NCI-H69 (cell line): ENCODE results near the gene PRRT4.

Experiments used
- DNase-seq: peaks from one replicate; lab custom pipeline; 2025; lab: John Stamatoyannopoulos, UW

The PRRT4 gene

DNA sequence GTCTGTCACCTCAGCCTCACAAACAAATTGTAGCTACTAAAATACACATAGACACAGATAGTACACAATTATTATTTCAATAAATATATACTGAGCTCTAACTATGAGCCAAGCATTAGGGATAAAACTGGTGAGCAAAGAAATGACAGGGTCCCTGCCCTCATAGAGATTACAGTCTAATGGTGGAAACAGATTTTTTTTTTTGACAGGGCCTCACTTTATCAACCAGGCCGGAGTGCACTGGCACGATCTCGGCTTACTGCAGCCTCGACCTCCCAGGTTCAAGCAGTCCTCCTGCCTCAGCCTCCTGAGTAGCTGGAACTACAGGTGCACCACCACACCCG lies 17.1 kb downstream of the PRRT4 start:
- no peak for DNase-seq

DNA sequence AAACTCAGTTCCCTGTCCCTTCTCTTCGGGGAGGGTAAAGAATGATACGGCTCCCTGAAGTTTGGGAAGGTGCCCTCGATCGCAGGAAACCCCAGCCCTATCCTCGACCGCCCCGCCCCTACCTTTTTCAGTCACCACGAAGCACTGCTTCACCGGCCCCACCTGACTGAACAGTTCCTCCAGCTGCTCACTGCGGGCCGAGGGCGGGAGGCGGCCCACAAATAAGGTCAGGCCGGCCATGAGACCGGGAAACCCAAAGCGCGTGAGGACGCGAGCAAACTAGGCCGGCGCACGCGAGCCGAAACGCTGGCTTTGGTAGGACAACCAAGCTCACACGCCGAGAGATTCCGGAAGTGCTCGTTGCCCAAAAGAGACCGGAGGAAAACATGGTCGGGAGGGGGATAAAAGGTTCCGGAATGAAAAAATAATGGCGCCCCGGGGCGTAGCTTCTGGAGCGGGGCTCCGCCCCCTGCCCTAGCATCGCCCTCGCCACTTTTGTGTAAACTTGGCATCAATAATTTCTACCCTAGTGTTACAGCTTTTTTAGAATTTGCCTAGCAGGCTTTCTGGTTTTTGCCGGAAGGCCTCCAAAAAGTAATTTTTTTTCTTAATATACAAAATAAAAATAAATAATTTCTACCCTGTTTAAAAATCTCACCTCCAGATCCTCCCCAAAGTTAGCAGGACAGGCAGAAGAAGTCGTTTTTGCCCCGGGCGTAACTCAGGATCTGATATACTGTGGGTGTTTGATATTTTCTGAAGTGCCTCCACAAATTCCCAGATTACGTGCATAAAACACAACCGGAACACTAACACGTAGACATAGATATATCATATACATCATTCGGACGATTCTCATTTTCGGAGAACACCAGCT lies 17.7 kb downstream of the PRRT4 start, which contains the start of gene RBM28:
Gene RBM28 (minus strand): TSS at position 355 of the 877 bp plus-strand sequence. CDS start 115 bp downstream, at position 240.
- peak; percentile 96 for DNase-seq

DNA sequence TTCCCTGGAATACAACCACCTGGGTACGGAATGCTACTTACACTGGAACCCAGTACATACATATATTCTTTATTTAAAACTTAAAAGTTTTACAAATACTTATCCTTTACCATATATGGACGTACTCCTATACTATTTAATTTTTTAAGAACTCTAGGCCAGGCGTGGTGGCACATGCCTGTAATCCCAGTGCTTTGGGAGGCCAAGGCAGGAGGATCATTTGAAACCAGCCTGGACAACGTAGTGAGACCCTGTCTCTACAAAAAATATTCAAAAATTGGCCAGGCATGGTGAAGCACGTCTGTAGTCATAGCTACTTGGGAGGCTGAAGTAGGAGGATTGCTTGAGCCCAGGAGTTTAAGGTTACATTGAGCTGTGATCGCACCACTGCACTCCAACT lies 19.8 kb downstream of the PRRT4 start:
- DNase-seq: no peak

DNA sequence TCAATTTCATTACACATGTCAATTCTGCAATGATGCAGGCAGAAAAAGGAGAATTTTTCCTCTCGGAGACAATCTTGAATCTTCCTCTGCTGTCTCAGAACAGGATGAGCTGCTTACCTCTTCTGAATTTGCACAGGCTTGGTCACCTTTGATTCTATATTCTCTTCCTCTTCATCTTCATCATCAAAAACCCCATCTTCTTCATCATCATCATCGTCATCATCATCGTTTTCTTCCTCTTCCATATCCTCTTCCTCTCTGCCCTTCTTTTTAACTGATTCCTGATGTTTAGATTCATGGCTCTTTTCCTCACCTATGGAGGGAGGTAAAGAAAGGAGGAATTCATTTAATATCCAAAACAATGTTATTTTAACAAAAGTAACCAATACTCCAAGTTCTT lies 25.8 kb downstream of the PRRT4 start:
- DNase-seq: no peak

DNA sequence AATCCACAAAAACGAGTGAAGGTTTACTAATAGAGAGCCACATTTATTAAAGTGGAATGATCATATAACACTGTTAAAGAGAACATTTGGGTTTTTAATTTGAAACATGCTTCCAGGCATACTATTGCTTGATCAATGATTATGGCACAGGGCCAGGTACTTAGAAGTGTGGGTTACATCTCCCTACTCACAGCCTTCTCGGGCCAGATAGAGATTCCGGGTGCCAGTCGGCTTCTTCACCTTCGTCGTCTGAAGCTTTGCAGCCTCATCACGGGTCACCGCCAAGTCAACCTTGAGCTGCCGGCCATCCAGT lies 37.2 kb downstream of the PRRT4 start:
- DNase-seq: no peak

DNA sequence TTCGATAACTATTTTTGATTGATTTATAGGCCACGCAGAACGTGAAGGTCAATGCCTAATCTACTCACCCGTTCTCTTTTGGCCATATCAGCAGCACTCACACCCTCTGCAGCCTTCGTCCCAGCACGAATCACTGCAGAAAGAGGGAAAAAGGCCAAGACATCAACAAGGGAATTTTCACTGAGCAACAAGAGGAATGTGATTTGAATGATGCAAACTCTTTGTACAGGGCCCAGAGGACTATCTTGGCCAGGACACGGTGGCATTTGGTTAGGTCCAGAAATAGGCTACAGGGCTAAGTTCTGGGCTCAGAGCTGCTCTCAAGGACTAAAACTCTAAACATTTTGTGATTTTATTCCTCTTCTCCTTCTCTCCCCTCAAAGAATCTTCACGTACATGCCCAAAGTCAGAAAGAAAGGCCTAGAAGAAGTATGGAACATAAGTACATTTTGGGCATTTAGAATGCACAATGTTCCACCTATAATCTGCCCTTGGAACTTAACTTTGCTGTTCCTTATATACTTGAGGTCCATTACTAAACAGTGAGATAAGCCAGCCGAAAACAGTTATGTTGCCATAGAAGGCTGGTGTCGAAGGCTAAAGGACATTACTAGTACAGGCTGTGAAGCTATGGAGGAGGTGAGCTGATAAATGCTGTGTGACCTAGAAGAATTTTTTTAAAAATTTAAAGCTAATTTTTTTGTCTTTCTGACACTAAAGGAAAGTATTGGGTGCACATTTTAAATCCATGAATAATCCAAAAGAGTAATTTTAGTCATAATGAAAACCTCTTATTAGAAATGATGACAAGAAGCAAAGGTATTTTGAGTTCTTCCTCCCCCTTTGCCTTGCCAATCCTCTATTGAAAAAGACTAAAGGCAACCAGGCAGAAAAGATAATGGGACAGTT lies 37.8 kb downstream of the PRRT4 start:
- DNase-seq: no peak

DNA sequence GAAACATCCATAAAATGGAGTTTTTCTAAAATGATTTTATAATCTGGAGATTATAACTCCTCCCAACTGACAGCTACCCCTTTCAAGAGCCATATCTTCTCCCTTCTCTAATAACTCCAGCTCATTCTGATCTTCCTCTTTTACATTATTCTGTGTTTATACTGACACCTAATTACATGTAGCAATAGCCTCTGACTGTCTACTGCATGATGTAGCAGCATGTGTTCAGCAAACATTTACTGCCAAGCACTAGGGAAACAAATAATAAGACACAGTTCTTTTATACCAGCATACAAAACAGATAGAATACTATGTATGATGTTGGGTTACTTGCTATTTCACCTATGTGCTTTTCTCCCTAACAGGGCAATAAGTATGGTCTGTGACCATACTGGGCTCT lies 38.5 kb downstream of the PRRT4 start:
- no peak for DNase-seq

DNA sequence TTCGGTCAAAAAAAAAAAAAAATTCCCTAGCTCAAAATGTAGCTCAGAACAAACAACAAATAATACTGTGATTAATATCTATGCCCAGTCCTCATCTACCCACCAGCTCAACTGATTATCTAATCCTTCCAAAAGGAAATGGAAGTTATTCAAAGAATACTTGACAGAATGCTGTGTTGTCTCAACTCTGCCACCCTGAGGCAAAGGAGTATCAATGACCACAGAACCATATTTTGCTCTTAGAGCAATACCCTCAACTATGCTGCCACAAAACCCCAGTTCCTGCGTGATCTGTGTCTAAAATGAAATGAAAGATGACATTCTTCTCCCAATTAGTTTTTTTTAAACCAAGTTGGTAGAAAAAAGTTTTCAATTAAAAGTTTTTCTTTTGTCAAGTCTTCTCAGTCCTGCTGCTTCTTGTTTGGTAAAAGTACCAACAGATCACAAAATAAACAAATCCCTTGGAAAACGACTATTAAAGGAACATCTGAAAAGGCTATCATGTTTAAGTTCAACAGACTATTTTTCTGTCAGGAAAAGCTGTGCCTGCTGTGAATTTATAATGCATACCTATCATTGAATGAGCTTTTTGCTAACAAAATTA lies 39.3 kb downstream of the PRRT4 start:
- DNase-seq: peak; percentile 57

DNA sequence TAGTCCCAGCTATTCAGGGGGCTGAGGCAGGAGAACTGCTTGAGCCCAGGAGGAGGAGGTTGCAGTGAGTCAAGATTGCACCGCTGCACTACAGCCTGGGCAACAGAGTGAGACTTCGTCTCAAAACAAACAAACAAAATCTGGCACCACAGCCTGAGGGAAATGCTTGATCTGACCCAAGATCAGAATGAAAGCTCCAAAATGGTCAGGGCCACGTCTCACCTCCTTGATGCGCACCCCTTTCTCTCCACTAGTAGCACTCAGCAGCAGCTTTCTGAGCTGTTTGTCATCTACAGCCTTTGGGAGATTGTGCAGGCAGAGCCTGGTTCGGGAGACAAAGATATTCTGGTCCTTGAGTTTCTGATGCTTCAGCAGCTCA lies 40.5 kb downstream of the PRRT4 start:
- DNase-seq: no peak

DNA sequence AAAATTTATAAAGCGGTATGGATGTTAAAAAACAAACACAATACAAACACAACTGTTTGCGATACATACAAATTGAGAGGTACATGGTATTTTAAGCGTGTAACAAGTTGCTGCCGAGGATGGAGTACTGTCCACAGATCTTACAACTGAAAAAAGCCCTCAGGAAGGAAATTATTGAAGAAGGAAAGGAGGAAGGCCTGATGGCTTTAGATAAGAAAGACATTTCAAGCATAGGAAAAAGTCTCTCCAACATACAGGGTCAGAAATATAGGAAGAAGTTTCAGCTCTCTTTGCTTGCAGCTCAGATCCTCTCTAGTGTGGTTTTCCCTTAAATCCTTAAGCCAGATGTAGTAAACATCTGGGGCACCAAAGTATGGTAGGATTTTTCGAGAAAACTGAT lies 42.8 kb downstream of the PRRT4 start:
- DNase-seq: no peak

DNA sequence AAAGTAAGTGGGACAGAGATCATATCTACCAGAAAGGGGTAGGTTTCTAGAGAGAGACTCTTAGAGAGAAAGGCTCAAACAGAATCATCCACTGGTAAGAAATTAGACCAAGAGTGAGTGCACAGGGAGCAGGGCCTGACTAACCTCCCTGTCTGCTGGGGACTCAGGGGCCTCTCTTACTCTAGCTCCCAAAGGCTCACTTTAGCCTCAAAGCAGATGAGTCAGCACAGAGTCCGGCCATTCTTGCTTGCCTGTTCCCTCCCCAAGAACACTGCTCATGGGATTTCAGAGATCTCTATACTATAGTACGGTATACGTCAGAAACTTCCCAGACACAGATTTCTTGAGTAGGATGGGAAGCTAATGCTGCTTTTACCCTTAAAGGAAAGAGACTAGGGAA lies 50.5 kb downstream of the PRRT4 start:
- DNase-seq: no peak

DNA sequence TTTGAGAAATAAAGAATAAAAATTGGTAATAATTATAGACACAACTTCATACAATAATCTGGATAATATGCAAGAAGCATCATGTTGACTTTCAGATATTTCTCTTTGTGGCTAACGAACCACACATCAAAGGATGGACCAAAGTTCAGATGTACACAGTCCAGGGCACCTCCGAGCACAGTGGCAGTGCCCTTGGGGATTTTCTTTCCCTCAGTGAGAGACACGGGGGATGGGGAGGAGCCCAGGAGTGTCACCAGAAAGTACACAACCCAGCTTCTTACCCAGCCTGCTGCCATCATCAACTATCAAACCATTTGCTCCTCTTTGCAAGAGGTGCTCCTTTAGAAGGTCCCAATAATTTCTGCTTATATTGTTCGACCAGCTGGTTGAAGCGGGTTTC lies 51.0 kb downstream of the PRRT4 start:
- DNase-seq: no peak

DNA sequence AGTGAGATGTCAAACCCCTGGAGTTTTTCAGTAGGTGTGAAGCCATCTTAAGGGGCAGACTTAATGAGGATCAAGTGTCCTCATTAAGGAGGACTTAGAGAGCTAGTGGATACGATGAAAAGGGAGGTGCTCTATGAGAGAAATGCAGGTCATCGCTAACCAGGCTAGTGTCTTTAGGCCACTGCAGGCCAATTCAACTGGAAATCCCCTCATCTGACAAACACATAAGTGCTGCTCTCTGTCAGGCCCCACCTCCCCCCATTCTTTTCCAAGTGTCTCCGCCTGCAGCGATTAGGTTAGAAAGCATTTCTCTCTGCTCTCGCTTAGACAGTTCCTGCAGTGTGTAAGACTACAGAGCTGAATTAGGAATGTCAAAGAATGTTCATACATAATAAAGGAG lies 51.5 kb downstream of the PRRT4 start:
- DNase-seq: no peak

DNA sequence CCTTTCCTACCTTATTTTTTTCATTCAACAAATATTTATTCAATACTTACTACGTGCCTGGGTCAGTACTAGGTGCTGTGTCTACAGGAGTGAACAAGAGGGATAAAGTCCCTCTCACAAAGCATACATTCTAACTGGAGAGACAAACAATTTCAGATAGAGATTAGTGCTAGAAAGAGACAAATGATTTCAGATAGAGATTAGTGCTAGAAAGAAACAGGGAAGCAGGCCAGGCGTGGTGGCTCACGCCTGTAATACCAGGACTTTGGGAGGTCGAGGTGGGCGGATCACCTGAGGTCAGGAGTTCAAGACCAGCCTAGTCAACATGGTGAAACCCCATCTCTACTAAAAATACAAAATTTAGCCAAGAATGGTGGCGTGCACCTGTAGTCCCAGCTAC lies 52.4 kb downstream of the PRRT4 start:
- no peak for DNase-seq

DNA sequence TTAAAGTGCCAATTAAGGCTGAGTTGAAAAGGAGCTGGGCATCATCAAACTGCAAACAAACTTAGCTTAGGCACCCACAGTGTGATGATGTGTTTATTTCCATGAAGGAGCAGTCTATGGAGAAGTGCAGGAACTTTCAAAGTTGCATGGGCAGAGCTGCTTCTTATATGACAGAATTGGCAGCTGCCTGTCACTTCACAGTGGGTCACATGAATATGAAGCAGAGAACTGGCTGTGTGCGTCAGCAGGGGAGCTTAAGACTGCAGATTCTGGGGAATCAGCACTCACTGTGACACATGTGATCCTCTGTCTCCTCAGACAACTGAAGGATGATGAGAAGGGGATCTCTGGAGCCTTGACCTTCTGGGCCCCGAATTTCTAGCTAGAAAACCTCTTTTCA lies 54.4 kb downstream of the PRRT4 start:
- DNase-seq: no peak

DNA sequence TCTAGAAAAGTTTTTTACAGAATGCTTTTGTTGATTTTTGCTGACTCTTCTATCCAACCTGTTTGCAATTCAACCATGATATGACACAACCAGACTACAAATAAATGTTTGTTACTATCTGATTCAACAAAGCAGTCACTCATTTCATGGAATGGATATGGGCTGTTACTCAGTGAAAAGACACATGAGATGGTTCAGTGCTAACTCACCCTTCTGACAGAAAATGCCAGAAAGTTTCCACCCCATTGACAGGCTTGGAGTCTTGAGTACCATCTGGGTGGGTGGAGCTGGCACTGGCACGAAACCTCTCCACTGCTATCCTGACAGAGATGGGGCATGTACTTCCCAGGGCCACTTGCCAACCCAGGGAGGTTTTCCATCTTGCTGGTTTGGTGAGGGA lies 57.3 kb downstream of the PRRT4 start:
- no peak for DNase-seq

DNA sequence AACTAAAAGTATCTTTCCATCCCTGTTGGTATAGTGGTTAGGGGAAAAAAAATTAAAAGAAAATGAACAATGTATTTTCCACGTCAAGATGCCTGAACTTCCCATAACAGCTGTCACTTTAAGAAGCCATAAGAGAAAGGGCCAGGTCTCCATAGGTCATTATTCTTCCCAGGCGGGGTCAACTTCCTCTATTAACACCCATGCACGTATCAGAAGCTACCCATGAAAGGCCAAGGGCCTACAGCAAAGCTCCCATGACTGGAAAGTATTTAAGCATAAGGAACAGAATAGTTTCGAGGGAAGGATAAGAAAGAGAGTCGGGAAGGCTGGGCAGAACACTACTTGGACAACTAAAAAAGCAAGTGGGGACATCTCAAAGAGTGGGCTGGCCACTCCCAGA lies 57.8 kb downstream of the PRRT4 start:
- DNase-seq: no peak

DNA sequence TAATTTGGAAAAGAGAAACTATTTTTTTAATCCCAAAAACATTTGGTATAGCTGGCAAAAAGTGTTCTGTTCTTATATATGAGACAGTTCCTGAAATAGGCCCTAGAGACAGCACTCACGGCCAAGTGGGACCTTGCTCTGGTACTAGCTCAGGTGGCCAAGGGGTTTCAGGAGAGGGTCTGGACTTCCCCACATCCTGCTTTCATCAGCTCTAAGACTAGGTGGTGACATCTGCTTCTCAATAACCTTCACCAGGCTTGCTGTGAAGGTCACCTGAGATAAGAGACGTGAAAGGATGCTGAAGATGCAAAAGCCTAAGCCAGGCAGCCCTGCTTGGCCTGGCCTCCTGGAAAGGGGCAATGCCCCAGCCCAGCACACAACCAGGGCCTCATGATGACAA lies 58.4 kb downstream of the PRRT4 start:
- no peak for DNase-seq

DNA sequence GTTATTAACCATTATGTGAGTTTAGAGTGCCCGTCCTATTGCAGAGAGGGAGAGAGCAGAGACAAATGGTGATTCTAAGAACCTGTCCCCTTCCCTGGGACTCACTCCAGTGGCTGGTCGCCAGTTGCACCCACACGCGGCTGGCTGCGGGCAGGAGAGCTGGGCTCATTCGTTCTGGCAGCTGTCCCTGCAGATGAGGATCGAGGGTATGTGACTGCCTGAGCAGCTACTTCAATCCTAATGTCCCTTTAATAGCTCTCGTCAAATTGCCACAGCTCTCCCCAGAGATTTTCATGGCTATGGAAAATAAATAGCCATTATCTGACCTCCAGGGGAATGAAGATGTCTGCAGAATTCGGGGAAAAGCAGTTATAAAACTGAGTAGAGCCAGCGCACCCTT lies 59.4 kb downstream of the PRRT4 start:
- DNase-seq: no peak
